HG03064 (cell line): ENCODE measurements around the gene PLAGL2.
"Not testable (repeated sequence)": the region's sequence is repeated elsewhere in the genome, so short reads cannot be mapped to it uniquely, and the experiment has no call there.

Source experiments
- ATAC-seq: cut with Tn5 transposase; IDR thresholded peaks from one replicate; pipeline ENCODE4 v1.9.1; 2021; ENCODE audit warnings: low read depth; ENCODE audit not compliant: unreplicated experiment

Gene PLAGL2

GRCh38 chr20:32207626-32208498 lies at the start of gene PLAGL2, which contains the start of gene POFUT1:
Gene PLAGL2, minus strand, starts transcription at chr20:32207743. Its CDS starts 5,565 bp downstream, at chr20:32202178.
Gene POFUT1, plus strand, starts transcription at chr20:32207880. Its CDS starts 62 bp downstream, at chr20:32207942.
- peak; percentile 80 for ATAC-seq

- no peak for ATAC-seq
These were observed 44.6 kb upstream of the PLAGL2 start for GRCh38 chr20:32252189-32252588.

GRCh38 chr20:32251470-32251869 lies 43.9 kb upstream of the PLAGL2 start:
- no peak for ATAC-seq

GRCh38 chr20:32249030-32249738 lies 41.6 kb upstream of the PLAGL2 start:
- no peak for ATAC-seq

- no peak for ATAC-seq
These were observed 40.5 kb upstream of the PLAGL2 start for GRCh38 chr20:32248043-32248442.

GRCh38 chr20:32246208-32246607 lies 38.7 kb upstream of the PLAGL2 start:
- not testable (repeated sequence) for ATAC-seq

GRCh38 chr20:32244959-32245358 lies 37.4 kb upstream of the PLAGL2 start:
- no peak for ATAC-seq

GRCh38 chr20:32244150-32244823 lies 36.7 kb upstream of the PLAGL2 start:
- ATAC-seq = no peak

GRCh38 chr20:32241807-32242206 lies 34.3 kb upstream of the PLAGL2 start:
- no peak for ATAC-seq

GRCh38 chr20:32240205-32240604 lies 32.7 kb upstream of the PLAGL2 start:
- ATAC-seq = no peak

GRCh38 chr20:32238483-32239425 lies 31.2 kb upstream of the PLAGL2 start:
- ATAC-seq = no peak

GRCh38 chr20:32237419-32237818 lies 29.9 kb upstream of the PLAGL2 start:
- no peak for ATAC-seq

GRCh38 chr20:32236819-32237218 lies 29.3 kb upstream of the PLAGL2 start:
- ATAC-seq = no peak

- ATAC-seq = no peak
These were observed 28.5 kb upstream of the PLAGL2 start for GRCh38 chr20:32236048-32236533.

- no peak for ATAC-seq
These were observed 27.9 kb upstream of the PLAGL2 start for GRCh38 chr20:32235331-32236047.

GRCh38 chr20:32234135-32234808 lies 26.7 kb upstream of the PLAGL2 start:
- ATAC-seq = no peak

GRCh38 chr20:32233286-32233685 lies 25.7 kb upstream of the PLAGL2 start:
- no peak for ATAC-seq

- ATAC-seq = no peak
These were observed 24.9 kb upstream of the PLAGL2 start for GRCh38 chr20:32232326-32232886.
